HG03097 (cell line): ENCODE data around the gene CSMD2.
A peak's percentile ranks its signal among the peaks of the same experiment; 100 is the strongest.

Experiments used
- ATAC-seq: cut with Tn5 transposase; IDR thresholded peaks from one replicate; pipeline ENCODE4 v1.9.1; 2021; ENCODE audit not compliant: unreplicated experiment, low FRiP score

CSMD2 gene

DNA sequence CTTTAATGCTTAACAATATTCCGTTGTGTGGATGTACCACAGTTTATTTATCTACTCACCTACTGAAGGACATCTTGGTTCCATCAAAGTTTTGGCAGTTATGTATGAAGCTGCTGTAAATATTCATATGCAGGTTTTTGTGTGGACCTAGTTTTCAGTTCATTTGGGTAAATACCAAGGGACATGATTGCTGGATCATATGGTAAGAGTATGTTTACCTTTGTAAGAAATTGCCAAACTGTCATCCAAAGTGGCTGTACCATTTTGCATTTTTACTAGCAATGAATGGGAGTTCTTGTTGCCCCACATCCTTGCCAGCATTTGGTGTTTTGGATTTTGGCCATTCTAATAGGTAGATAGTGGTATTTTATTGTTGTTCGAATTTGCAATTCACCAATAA, 682.6 kb downstream of the CSMD2 start:
- ATAC-seq, result no peak

DNA sequence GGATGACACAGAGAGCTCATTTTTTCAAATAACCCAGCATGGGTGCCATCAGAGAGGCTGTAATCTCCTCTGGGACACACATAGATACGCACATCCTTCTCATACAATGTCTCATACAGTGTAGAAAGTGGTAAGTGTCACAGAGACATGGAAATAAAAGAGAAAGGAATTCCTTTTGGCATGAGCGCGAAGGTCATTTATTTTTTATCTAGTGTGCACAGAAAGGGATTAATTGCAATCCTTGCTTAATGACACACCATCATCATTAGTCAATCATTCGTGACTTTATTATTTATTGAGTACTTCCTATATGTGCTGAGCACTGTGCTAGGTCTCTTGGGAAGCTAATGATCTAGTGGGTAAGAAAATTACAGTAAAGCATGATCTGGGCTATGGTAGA, 687.6 kb downstream of the CSMD2 start:
- no peak for ATAC-seq

DNA sequence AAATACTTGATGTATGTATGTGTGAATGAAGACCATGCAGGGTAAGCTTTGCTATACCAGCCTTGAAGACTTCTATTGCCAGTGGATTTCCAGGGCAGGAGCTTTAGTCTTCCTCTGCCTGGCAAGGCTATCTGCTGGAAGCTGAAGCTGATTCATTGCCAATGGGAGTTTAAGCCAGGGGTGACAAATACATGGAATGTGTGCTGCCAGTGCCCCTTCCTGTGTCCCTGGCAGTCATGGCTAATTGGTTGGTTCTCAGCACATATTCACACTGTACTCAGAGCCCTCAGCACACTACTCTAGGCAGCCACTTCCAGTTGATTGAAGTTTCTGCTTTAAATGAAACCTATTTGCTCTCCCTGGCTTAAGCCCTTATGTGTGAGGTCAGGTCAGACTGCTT, 691.1 kb downstream of the CSMD2 start:
- no peak for ATAC-seq

DNA sequence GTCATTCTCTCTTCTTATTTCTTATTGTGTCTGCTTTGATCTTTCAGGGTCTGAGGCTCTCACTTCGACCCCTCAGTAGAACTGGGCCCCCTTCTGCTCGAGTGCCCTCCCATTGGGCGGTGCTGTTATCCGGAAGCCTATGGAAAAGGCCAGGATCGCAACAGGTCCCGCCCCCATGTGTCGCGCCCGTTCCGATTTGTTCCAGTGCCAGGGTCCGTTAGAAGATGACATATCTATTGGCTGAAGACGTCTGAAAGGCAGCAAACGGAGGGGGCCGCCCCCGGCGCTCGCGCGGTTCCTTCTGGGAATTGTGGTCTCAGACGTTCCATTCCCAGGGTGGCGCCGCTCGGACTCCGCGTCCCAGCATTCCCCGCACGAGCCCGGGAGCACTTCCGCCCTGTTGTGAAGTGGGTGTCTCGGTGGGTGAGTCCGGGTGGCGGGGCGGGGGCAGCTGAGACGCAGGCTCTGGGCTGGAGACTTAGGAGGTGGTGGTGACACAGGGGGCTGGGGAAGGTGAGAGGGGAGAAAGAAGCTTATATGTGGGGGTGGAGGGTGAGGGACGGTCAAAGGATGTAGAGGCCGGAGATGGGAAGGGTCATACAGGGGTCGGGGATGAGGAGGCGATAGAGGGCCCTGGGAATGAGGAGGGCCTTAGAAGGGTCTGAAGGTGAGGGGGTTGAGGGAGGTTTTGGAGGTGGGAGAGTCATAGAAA, 692.6 kb downstream of the CSMD2 start, which contains the start of gene ZSCAN20:
Gene ZSCAN20, plus strand, starts transcription at position 377 of the 712 bp plus-strand sequence. CDS start 6,644 bp downstream, outside the sequence.
- ATAC-seq, result peak; percentile 81

DNA sequence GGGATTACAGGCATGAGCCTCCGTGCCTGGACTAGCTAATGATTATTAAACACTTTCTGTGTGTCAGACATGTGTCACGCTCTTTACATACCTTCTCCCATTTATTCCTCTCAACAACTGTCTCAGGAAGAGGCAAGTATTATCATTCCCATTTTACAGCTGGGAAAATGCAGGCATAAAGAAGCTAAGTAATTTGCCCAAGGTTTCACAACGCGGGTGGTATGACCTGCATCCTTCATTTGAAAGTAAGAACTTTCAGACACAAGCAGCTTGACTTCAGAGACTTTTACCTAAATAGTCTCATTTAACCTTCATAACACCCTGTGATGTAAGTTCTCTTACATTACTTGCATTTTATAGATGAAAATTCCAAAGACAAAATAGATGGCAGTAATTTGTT, 693.6 kb downstream of the CSMD2 start:
- ATAC-seq, result no peak

DNA sequence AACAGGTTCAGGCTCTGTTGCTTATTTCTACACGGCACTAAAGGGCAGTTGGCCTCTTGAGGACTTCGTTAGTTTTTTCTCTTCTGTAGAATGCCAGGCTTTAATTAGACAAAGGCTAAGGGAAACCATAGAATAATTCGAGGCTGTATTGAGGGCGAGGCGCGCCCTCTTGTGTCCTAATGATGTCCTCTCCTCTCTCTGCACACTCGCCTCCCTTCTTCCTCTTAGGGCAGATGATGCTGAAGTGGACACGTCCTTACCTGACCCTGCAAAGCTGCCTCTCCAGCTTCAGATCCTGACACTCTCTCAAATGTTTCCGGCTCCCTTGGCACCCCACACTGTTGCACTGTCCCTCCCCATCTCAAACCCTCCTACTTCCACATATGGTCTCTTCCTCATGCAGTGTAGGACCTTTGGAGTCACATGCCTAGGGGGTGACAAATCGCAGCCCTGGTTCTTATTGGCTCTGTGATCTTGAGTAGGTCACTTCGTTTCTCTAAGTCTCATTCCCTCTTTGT, 694.5 kb downstream of the CSMD2 start:
- ATAC-seq, result no peak

DNA sequence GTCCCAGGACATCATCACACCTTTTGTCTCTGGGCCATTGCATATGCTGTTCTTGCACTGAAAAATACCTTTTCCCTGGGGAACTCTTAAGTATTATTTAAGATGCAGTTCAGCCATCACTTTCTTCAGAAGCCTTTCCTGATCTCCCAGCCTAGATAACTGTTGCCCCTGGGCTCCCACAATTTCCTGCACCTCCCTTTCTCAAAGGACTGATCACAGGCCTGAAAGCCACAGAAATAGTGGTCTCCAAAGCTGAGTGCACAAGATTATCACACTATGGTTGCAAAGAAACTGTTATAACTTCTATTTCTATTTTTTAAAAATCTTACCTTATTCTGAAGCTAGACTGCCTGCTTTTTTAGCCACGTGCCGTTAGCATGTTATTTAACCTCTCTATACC, 695.3 kb downstream of the CSMD2 start:
- no peak for ATAC-seq

DNA sequence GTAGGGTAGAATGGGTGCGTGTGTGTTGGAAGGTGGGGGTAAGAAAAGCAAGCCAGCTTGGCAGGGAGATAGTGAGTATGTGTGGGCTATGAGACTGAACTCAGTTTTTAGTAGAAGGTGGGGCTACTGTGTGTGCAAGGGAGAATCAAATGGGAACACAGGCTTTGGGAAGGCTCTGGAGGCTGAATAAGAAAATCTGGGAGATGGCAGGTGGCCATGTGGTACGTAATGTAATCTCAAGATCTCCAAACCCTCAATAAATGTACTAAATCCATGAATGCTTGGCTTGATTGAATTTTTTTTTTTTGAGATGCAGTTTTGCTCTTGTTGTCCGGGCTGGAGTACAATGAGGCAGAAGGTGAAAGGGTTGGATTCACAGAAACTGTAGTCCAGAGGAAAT, 696.1 kb downstream of the CSMD2 start:
- ATAC-seq, result no peak

DNA sequence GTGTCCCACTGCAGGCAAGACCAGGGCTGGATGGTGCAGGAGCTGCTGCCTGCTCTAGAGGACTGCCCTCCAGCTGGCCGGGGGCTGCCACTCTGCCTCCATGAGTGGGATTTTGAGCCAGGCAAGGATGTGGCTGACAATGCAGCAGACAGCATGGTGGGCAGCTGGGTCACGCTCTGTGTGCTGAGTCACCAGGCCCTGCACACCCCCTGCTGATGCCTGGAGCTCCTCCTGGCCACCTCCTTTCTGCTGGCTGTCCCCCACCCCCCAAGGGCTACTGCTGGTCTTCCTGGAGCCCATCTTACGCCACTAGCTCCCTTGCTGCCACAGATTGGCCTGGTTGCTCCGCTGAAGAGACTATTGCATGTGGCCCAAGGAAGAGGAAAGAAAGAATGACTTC, 696.5 kb downstream of the CSMD2 start:
- ATAC-seq, result no peak

DNA sequence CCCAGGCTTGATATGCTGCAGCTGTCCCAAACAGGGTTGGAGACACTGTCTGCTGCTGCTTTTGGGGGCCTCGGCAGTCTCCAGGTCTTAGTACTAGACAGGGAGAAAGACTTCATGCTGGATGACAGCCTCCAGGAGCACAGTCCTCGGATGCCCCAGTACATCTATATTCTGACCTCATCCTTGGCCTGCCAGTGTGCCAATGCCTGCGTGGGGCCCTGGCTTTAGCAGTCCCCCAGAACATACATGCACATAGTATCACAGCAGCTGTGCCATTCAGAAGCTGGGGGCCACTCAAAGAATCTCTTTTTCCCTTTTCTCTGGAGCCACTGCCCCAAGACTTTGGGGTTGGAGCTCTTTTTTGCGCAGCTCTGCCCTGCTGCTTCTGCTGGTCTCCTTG, 697.0 kb downstream of the CSMD2 start:
- ATAC-seq, result no peak

DNA sequence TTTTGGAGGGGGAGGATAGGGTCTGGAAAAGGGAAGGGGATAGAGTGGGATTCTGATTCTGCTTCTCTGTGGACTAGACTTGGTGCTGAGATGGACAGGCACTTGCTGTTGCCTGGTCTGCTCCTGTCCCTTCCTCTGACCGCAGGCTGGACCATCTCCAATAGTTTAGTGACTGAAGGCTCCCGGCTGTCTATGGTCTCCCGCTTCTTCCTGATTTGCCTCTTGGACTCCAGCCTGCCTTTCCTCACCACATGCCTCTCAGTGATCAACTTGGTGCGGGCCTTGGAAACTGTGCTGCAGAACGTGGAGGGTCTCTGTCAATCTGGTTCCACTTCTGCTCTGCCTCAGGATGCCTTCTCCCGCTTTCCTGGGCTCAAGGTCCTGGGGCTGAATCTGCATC, 698.9 kb downstream of the CSMD2 start:
- ATAC-seq, result no peak

DNA sequence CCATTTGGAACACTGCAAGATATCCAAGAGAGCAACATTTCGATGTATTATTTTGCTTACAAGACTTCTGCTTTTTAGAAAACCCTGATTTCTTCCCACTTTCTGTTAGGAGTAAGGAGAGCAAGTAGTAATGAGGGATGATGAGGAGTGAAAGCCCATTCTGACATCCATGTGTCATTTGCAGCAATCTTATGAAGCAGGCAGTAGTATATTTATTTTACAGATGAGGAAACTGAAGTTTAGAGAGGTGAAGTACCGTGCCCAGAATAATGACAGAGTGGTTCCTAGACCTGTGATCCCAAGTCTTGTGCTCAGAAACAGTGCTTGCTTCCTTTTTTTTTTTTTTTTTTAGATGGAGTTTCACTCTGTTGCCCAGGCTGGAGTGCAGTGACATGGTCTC, 699.7 kb downstream of the CSMD2 start:
- ATAC-seq, result no peak

DNA sequence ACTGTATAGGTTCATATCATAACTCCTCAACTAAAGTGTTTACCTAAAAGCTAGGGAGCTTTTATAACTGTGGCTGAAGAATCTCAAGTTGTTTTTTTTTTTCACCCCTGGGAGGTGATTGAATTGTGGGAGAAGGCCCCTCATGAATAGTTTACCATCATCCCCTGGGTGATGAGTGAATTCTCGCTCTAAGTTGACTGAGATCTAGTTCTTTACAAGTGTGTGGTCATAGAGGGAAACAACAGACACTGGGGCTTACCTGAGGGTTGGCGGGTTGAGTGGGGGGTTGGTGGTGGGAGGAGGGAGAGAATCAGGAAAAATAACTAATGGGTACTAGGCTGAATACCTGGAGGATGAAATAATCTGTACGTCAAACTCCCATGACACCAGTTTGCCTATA, 700.5 kb downstream of the CSMD2 start:
- no peak for ATAC-seq
